RPMI8226 (cell line): ENCODE measurements around the gene FAM107B.

Experiments
- DNase-seq: peaks from one replicate; pipeline ENCODE4 v3.0.0-alpha.2; 2015

The FAM107B gene

DNA sequence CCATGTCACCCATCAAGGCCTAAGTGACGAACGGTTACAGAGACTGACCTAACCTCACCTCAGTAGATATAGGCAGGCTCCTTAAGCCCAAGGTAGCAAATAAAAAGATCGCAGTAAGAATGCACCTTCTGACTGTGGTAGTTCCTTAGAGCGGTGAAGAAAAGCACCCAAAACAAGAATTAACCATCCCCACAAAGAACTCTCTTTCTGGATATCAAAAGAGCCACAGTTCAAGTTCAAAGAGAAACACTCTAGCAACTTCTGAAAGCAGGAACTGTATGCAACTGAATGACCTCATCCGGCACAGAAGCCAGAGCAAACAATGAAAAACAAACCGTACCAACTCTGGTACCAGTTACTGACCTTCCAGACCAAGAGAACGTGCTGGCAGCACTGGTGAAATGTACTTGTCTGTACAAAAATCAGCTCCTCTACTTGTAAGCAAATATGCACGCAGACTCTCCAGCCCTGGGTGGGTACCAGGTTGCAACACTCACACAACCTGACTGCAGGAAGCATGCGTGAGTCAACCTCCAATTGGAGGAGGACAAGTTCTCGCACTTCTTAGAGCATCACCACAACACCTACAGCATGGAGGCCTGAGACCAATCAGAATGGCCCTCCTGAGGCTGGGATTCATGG is 202.7 kb downstream of the FAM107B start:
- DNase-seq = no peak

DNA sequence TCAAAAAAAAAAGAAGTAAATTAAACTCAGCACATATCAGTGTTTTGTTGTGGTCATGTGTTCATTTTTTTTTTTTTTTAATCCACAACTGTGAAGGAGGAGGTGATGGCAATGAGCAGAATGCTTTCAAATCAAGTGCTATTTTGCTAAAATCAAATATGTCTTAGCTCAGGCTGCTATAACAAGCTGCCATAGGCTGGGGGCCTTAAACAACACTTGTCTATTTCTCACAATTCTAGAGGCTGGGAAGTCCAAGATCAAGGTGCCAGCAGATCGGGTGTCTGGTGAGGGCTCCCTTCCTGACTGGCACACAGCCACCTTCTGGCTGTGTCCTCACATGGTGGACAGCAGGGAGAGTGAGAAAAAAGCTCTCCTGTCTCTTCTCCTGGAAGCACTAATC is 203.9 kb downstream of the FAM107B start:
- no peak for DNase-seq

DNA sequence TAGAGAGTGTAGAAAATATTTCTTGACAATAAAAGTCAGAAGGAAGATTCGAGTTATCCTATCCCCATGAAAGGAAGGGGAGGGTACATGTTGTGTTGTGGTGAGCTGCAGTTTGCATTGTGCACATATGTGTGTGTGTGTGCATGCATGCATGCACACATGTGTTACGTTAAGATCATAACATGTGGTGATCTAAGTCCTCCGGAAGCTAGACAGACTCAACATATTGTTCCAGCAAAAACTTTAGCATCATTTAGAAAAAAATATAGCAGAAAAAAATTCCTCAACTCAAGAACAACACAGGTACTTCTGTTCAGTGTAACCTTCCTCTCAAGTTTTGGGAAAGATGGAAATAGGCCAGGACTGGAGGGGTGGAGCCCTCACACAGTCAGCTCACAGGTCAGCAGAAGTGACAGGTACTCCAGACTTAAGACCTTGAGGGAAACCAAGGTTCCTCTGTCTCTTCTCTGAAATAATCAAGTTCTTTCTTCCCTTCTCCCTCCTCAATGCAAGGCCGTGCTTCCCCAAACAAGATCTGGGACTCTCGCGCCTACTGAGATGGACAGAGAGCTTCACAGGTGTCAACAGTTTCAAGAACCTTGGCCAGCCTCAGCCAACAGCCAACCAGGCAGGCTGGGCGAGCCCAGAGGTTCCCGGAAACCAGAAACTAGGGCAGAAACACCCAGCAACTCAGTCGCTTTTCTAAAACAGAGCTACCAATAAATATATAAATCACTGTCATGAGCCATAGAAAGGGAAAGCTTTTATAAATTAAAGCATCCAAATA is 205.2 kb downstream of the FAM107B start:
- DNase-seq = peak; percentile 18

DNA sequence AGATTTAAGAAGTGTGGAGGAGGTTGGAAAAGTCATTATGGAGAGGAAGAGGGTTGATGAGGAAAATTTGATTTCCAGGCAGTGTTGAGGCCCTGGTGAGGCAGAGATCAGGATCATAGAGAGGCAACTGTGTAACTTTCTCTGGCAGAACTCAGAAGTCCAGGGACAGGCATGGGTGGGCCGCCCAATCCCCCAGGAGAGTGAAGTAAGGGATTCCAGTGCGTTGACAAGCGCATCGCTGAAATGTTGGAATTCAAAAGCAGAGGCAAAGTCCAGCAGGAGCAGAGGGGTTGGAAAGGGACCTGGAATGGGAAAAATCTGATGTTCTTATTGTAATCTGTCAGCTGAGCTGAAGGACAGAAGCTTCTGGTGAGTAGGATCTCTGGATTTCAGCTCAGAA is 207.3 kb downstream of the FAM107B start:
- no peak for DNase-seq

DNA sequence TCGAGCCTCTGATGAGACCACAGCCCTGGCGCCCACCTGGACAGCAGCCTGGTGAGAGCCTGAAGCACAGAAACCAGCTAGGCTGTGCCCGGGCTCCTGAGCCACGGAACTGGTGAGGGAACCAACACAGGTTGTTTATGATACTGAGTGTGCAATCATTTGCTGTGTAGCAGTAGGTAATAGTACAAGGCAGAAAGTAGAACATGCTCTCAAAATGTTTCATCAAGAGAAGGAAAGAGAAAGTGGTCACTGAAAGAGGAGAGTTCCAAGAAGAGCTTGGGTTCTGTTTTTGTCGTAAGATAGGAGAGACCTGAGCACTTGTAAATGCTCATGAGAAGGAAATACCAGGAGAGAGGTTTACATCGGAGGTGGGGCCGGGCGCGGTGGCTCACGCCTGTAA is 208.2 kb downstream of the FAM107B start:
- DNase-seq = no peak

DNA sequence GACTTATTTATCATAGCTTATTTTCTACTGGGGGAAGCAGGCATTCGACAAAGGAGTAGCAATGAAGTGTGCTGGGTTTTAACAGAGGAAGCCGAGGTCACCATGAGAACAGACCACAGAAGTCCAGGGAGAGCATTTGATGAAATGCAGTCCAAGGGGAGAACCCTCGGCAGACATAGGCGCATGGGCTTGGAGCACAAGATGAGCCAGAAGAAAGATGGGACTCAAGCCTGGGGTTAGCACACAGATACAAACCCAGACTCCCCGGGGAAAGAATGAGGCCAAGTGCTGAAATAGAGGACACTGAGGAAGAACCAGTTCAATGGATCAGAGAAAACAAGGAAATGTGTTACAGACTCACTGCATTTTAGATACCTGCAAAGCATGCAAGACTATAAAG is 209.5 kb downstream of the FAM107B start:
- DNase-seq = no peak

DNA sequence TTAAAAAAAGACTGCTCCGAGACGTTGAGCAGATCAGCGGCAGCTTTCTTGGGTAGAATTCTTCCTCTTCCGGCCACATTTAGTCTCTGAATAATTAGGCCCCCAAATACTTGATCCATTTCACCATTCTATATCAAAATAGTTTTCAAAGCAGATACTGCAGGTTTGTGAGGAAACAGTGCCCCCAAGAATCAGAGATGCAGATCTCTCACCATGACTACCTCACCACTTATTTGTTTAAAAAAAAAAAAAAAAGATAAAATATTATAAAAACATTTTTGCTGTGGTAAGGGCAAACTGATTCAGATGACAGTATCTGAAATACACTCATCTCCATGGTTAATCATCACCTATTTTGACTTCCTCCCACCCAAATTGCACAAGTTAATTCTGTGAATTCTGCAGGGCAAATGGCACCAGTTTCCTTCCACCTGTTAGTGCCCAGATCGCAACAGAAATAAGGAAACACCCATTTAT is 210.4 kb downstream of the FAM107B start:
- DNase-seq = no peak

DNA sequence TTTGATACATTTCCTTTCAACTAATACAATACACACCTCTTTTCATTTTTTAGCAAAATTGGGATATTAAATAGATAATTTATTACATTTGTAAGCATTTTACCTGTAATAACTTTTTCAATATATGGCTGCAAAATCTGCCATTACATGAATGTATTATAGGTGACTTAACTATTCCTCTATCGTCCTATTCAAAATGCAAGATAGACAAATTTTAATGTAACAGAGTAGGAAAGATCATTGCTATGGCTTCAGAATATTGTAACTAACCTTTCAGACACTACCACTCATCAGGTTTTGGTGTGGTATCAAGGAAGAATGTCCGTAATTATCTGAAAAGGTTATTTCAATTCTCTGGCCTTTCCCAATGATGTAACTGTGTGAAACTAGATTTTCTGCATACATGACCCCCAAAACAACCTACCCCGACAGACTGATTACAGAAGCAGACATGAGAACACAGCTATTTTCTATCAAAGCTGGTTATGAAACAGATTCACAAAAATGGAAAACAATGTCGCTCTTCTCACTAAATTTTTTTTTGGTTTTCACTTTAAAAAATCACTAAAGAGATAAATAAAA is 211.2 kb downstream of the FAM107B start:
- no peak for DNase-seq

DNA sequence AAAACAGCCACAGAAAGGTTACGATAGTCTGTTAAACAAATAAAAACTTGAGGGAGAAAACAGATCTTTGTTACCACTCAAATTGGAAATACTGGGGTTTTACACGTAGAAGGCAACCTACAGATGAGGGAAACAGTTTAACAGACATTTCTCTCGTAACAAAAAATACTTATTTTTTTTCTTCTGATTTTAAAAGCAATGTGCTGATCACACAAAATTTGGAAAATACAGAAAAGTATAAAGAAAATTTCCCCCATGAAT is 211.7 kb downstream of the FAM107B start:
- DNase-seq = no peak

DNA sequence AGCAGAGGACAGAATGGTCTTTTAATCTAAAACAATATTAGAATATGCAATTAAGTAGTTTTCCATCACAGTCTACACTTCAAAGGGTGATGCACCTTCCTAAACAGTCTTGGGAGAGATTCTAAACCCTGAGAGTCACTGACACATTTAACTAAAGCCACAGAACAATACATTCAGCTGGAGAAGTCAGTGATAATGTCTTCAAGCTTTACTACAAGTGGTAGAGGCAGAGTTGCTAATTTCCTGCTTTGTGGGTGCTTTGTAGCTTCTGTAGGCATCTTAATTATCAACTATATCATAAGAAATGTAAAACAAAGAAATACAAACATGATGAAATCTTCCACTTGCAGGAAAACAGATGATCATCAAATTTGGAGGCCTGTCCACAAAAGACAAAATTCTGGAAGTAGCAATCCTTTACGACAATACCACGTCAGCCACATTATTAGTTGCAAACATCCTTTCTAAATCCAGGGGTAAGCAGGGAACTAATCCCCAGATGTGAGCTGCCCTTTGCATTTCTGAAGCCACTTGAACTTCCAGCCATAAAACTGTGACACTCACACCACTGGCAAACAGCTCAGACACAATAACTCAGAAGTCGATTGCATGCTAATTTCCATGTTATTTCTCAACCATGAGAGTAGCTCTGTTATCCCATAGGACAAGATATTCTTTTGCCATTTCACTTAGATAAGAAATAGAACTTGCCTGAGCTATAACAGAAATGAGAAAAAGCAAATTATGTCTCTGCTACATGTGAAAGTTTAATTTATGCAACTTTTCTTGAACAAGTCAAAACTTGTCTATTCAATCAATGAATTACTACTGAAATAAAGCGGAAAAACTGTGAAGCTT is 212.2 kb downstream of the FAM107B start:
- DNase-seq = no peak

DNA sequence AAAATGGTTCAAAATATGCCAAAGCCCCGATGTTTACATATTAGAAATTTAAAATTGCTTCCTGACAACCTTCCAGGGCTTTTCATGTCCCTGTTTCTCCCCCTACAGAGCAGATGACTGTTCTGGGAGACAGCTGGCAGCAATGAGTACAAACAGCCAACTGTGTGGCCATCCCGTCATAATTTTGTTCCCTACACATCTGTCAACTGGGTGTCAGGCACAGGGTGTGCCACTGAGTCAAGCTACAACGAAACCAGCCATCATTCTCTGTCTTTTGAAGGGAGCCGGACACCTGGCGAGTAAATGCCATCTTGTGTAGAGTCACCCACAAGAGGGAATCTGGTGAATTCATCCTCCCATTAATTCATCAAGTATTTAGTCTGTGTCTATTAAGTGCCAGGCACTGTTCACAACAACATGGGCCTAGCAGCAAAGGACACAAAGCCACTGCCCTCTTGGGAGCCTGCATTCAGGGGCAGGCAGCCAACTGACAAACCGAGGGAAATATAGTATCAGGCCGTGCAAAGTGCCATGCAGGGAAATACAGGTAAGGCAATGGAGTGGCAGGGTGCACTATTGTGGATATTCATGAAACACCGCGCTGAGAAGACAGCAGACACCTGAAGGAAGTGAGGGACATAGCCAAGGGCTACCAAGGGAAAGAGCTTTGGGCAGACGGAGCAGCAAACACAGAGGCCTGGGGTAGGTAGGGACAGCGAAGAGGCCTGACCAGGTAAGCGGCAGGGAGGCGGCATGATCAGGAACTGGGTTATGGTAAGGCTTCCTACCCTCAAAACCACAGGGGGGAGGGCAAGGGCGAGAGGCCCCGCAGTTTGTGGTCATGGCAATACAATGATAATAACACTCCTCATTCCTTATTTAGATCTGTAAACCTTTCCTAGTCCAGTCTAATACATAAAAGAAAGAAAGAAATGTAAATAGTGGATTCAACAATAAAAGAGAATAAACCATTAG is 213.6 kb downstream of the FAM107B start:
- DNase-seq = no peak

DNA sequence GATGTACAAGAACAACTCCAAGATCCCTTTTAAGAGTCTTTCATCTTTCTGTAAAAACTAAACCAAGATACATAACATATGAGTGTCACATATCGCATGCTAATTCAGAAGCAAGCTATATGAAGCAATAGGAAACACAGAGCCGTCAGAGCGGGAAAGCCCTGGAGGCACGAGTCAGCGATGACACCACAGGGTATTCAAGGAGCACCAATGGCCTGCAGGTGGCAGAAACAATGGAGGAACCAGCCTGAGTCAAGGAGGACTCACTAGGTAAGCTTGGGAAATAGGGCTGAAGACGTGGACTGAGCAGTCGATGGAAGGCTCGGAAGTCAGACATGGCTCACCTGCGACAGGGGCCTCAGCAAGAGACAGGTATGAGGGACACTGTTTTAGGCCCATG is 214.4 kb downstream of the FAM107B start:
- DNase-seq = no peak

DNA sequence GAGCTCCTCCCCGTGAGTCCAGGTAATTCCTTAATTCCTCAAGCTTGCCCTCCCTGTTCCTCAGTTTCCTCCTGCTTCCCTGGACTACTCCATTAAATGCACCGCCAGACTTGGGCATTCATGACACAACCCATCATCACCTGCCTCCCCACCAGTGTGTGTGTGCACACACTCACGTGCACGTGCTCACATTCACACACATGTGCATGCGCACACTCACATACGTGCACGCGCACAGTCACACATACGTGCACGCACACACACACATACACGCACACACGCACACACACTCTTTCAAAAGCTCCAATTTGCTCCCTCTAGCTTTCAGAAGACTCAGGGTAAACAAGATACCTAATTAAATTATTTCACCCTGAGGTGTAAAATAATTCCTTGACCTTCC is 216.7 kb downstream of the FAM107B start:
- DNase-seq = no peak

DNA sequence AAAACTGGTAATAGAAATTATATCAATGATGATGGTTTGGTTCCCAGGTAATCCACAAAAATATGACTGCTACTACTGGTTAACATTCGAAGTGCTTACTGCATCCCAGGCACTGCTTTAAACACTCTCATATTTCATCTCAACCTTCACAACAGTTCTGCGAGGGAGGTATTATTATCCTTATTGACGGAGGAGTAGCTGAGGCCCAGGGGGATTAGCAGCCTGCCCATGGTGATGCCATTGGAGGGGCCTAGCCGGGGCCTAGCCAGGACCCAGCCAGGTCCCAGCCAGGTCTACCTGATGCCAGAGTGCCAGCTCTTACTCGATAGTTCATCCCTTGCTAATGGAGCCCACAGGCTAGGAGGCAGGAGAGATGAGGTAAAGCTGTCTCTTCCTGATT is 217.1 kb downstream of the FAM107B start:
- no peak for DNase-seq

DNA sequence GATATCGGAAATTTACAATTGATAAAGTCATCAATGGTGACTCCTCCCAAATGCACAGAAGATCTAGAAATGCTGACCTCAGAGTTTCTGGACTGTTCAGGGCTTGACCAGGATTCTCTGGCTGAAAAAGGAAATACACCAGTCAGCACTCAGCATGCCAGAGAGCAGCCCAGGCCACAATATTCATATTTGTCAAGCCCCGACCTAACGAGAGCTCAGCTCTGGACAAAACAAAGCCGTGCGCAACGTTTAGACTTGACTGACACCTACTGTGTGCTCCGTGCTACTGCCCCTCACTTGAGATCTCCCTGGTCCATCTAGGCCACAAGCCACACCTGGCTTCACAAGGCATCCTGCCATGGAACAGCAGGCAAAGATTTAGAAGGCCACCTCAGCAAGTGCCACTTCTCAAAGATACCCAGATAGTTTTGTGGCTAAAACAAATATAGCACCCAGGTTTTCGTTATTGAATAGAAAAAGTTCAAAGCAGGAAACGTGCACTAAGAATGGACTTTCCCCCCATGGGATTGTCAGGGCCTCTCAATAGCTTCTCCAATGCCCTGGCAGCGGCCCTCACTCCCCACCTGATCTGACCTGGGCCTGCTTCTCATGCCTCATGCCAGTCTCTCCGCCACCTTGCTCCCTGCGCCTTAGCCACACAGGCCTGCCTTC is 218.3 kb downstream of the FAM107B start:
- peak; percentile 95 for DNase-seq

DNA sequence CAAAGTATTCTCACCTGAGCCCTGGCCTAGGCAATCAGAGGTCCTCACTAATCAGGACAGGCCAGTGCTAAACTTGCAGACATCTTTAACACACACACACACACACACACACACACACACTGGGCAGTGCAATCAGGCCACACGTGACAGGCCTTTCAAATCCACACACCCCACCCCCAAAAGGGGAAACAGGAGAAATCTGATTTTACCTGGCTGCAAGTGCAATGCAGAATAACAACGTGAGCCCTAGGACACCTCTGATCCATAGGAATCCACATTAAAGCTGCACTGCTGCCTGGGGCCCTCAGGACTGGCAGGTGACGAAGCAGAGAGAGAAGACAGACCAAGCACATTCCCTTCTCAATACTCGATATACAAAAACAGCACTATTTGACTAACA is 218.9 kb downstream of the FAM107B start:
- DNase-seq = peak; percentile 55

DNA sequence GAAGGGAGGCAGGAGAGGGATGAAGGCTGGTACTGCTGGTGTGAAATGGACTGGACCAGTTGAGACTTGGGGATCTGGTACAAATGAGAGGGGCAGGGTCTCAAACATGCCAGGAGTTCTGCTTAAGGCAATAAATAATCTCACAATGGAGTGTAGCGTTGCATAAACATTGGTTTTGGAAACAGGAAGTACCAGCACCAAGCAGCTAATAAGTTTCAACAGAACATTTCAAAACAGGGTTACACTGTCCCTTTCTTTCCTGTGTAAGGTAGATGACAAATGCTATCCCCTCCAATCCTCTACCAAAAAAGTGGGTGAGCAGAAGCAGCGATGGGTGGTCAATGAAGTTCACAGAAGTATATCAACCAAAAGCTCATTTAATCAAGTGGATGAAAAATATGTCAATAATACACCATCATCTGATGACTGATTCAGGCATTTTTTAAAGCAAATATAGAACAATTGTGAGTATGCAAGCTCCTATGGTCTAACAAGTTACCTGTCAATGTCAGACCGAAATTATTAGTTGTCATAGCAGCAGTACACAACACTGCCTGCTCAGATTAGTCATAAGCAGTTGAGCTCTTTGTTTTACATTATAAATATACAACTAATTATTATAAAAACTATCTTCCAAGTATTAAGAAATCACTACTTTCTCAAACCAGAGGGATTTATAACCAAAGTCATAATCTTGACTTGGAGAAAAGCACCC is 220.0 kb downstream of the FAM107B start:
- DNase-seq = no peak

DNA sequence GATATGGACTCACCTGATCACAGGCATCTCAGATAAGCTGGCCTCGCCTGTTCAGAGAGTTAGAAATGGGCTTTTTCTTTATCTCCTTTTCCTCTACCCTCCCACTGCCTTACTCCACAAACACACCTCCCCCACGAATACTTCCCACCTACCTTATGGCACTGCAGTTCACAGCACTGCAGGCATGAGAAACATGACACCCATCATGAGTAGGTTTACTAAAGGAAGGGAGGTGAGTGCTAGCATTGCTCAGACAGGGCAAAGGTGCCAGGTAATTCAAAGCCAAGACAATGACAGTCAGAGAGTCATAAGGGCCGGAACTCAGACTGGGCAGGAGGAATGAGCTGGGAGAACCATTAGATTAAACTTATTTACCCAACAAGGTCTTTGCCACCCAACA is 220.6 kb downstream of the FAM107B start:
- no peak for DNase-seq

DNA sequence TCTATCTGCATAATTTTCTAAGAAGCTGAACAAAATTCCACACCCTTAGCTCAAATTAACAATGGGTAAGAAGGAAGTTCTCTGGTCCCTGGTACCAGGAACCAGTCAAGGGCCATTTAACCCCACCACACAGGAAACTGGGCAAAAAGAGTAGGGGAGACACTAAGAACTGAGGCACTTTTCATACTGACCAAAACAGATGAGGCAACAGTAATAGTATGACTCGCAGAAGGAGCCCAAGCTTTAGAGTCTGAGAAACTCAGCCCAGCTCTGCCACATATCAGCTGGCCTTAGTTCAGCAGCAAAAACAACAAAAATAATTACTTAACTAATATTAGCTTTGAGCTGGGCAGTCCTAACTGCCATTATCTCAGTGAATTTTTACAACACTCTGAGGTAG is 221.2 kb downstream of the FAM107B start:
- no peak for DNase-seq

DNA sequence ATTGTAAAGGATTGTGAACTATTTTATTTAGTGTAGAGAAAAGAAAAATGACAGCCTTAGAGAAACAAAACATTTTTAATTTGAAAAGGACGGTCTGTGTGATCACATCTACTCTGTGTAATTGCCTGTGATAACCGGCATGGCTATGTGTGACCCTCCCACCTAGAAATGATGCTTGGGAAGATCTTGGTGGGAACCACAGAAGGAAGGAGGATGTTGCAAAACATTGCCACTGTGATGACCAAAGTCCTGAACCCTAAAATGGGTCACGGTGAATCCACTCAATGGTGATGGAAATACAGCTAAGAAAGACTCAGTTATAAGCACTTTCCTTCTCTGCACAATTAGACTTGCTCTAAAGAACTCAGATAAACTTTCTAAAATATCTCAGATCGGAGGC is 222.7 kb downstream of the FAM107B start:
- DNase-seq = no peak

DNA sequence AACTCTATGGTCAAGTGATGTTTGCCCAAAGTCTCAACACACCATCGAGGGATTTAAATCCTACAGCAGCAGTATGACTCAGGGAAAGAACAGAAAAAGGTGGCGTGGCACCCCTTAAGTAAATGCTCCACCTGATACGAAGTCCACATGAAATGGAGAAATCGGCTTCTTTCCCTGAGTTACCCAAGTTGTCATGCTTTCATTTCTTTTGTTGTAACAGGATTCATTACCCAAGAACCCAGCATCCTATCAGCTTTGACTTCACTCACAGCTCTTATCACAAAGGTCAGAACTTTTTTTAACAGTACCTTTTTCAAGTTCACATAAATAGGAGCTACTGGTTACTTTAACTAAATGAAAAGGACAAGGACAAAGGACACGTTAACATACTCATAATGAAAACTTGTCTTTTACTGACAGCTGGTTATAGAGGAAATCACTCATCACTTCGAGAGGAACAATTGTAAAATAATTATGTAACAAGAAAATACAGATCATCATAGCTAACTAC is 224.2 kb downstream of the FAM107B start:
- no peak for DNase-seq
